CD8-positive, alpha-beta memory T cell (primary cell): Measurements from ENCODE around the gene ILK. TPM values are rescaled to one million over a fixed set of nuclear protein-coding genes. Genes with fewer than 3 reads are reported as not detected.

Experiments
- CTCF ChIA-PET: fragments of 350-600 bp; sonication (Branson Sonifier 250); formaldehyde crosslinking; loops from one replicate; lab custom pipeline; 2021; ENCODE audit warnings: antibody characterized with exemption; lab: Charles Lee
- POLR2A ChIA-PET: fragments of 350-600 bp; sonication (Branson Sonifier 250); formaldehyde crosslinking; loops from one replicate; lab custom pipeline; 2021; ENCODE audit warnings: antibody characterized with exemption; lab: Charles Lee
- DNase-seq, 5 donors: peaks; one replicate each; pipeline versions ENCODE4 v3.0.0 to v3.0.0-alpha.2; 2020 to 2022; ENCODE audit warnings: mixed read lengths in 1 of 5
- H3K27ac ChIP-seq: one replicate; pipeline ENCODE4 v1.7.0; 2013; ENCODE audit warnings: low read depth, mild to moderate bottlenecking, low read length, moderate library complexity
- H3K27me3 ChIP-seq: 2 replicates; pipeline ENCODE4 v1.7.0; 2013; ENCODE audit warnings: low read length, mild to moderate bottlenecking; ENCODE audit not compliant: insufficient read depth, poor library complexity, severe bottlenecking
- H3K36me3 ChIP-seq: 2 replicates; pipeline ENCODE4 v1.7.0; 2013; ENCODE audit warnings: mild to moderate bottlenecking, low read length, moderate library complexity; ENCODE audit not compliant: insufficient read depth
- H3K4me1 ChIP-seq: 2 replicates; pipeline ENCODE4 v1.7.0; 2013; ENCODE audit warnings: mild to moderate bottlenecking, low read length, moderate library complexity; ENCODE audit not compliant: insufficient read depth
- H3K4me3 ChIP-seq: 2 replicates; pipeline ENCODE4 v1.7.0; 2013; ENCODE audit warnings: mild to moderate bottlenecking, low read length
- H3K9me3 ChIP-seq: 2 replicates; pipeline ENCODE4 v1.7.0; 2013; ENCODE audit warnings: mild to moderate bottlenecking, low read length
- H3K27ac Mint-ChIP-seq, 8 donors: one replicate each; pipeline ENCODE4 v1.8.0; 2020 to 2021; ENCODE audit warnings: mixed read lengths in 8 of 8, mild to moderate bottlenecking in 6 of 8, inconsistent platforms in 3 of 8, moderate library complexity in 3 of 8
- H3K27me3 Mint-ChIP-seq, 2 donors: one replicate each; pipeline ENCODE4 v1.8.0; 2020 to 2021; ENCODE audit warnings: mixed read lengths in 2 of 2, mild to moderate bottlenecking in 1 of 2, moderate library complexity in 1 of 2
- H3K36me3 Mint-ChIP-seq, 3 donors: one replicate each; pipeline ENCODE4 v1.8.0; 2020 to 2021; ENCODE audit warnings: mixed read lengths in 3 of 3, inconsistent platforms in 1 of 3, mild to moderate bottlenecking in 1 of 3
- H3K4me1 Mint-ChIP-seq, 3 donors: one replicate each; pipeline ENCODE4 v1.8.0; 2020 to 2021; ENCODE audit warnings: mixed read lengths in 3 of 3, inconsistent platforms in 1 of 3, mild to moderate bottlenecking in 1 of 3
- H3K4me3 Mint-ChIP-seq, 7 donors: one replicate each; pipeline ENCODE4 v1.8.0; 2020 to 2021; ENCODE audit warnings: mixed read lengths in 7 of 7, mild to moderate bottlenecking in 6 of 7, moderate library complexity in 4 of 7, inconsistent platforms in 2 of 7
- H3K9me3 Mint-ChIP-seq, 5 donors: one replicate each; pipeline ENCODE4 v1.8.0; 2020 to 2022; ENCODE audit warnings: mixed read lengths in 5 of 5, mild to moderate bottlenecking in 3 of 5, moderate library complexity in 2 of 5, inconsistent platforms in 1 of 5
- polyA plus RNA-seq: library from polyadenylated mRNA; unstranded; fragments of 300-500 nt; fragmentation: Illumina TruSeq; gene quantifications from one replicate; pipeline ENCODE4 v1.2.3, GENCODE V29; 2021
- total RNA-seq, 2 experiments: library from RNA; stranded (reverse); gene quantifications; one replicate each; pipeline ENCODE4 v1.2.3, GENCODE V29; 2021

The ILK gene
- total and polyA plus RNA-seq, 3 experiments from 2014 or later = 90.1 to 111 (median 92.6) TPM

- Mint-ChIP-seq H3K36me3 (peaks cover 0 to 35% (median 23%) of the 10 kb centered on the region in 3 donors), H3K9me3 (no peaks in the 10 kb centered on the region), H3K27me3 (no peaks in the 10 kb centered on the region), H3K4me3 (no peak overlapping the region), H3K4me1 (peaks cover 37 to 40% (median 37%) of the 10 kb centered on the region in 3 donors), H3K27ac (no peak overlapping the region)
- Histone ChIP-seq H3K9me3 (no peaks in the 10 kb centered on the region), H3K4me1 (peaks cover 41% of the 10 kb centered on the region), H3K36me3 (peaks cover 34% of the 10 kb centered on the region), H3K27ac (no peak overlapping the region), H3K27me3 (no peaks in the 10 kb centered on the region), H3K4me3 (no peak overlapping the region)
- no peak for DNase-seq
- ChIA-PET POLR2A (interaction anchor here (1.0 to 2.4 kb wide), 3 partner anchors 58 to 223 kb away, joined by 4 to 6 read pairs (median 6); partner anchors contain the start of gene SMPD1), CTCF (interaction anchor here (1.1 to 7.8 kb wide), 8 partner anchors 8 to 132 kb away, joined by 3 to 68 read pairs (median 4); partner anchors contain the start of gene MRPL17)
Observed at GRCh38 chr11:6613496-6613895, 9.9 kb downstream of the ILK start.

GRCh38 chr11:6614446-6614845 lies 10.9 kb downstream of the ILK start:
- POLR2A ChIA-PET = no interaction called here
- peaks cover 36% of the 10 kb centered on the region for H3K4me1 ChIP-seq

GRCh38 chr11:6615046-6615445 lies 11.5 kb downstream of the ILK start:
- H3K9me3 Mint-ChIP-seq = no peaks in the 10 kb centered on the region
- H3K9me3 ChIP-seq = no peaks in the 10 kb centered on the region
- H3K4me1 ChIP-seq = peaks cover 41% of the 10 kb centered on the region
- POLR2A ChIA-PET = no interaction called here
- no peaks in the 10 kb centered on the region for H3K27me3 ChIP-seq
- peaks cover 25 to 29% (median 28%) of the 10 kb centered on the region in 3 donors for H3K4me1 Mint-ChIP-seq
- H3K27me3 Mint-ChIP-seq = no peaks in the 10 kb centered on the region
- CTCF ChIA-PET = interaction anchor here (1.1 kb wide), 2 partner anchors 68 kb away, joined by 4 to 5 read pairs; partner anchors contain the start of gene MRPL17
- H3K27ac ChIP-seq = no peak overlapping the region
- H3K36me3 Mint-ChIP-seq = peaks cover 0 to 20% (median 15%) of the 10 kb centered on the region in 3 donors
- peak overlapping the region in 1 of 7 donors; percentile 68 for H3K4me3 Mint-ChIP-seq
- H3K36me3 ChIP-seq = peaks cover 18% of the 10 kb centered on the region
- H3K4me3 ChIP-seq = no peak overlapping the region
- DNase-seq = no peak
- peak overlapping the region in 3 of 8 donors; percentile 10 to 38 (median 20) for H3K27ac Mint-ChIP-seq

More at GRCh38 chr11:6614446-6614845, 10.9 kb downstream of the ILK start:
- H3K4me1 Mint-ChIP-seq = peaks cover 31 to 35% (median 32%) of the 10 kb centered on the region in 3 donors
- CTCF ChIA-PET = interaction anchor here (0.5 to 1.1 kb wide), 2 partner anchors 53 to 69 kb away, joined by 3 to 4 read pairs; partner anchors contain the start of gene MRPL17
- no peaks in the 10 kb centered on the region for H3K27me3 ChIP-seq
- peaks cover 0 to 26% (median 18%) of the 10 kb centered on the region in 3 donors for H3K36me3 Mint-ChIP-seq
- no peak overlapping the region for H3K4me3 Mint-ChIP-seq
- H3K27me3 Mint-ChIP-seq = no peaks in the 10 kb centered on the region
- H3K27ac Mint-ChIP-seq = peak overlapping the region in 1 of 8 donors; percentile 17
- H3K36me3 ChIP-seq = peaks cover 24% of the 10 kb centered on the region
- no peaks in the 10 kb centered on the region for H3K9me3 Mint-ChIP-seq
- H3K27ac ChIP-seq = no peak overlapping the region
- DNase-seq = no peak
- H3K9me3 ChIP-seq = no peaks in the 10 kb centered on the region
- no peak overlapping the region for H3K4me3 ChIP-seq

GRCh38 chr11:6615882-6616585 lies 12.5 kb downstream of the ILK start:
- peak overlapping the region in 5 of 8 donors; percentile 36 to 66 (median 49) for H3K27ac Mint-ChIP-seq
- POLR2A ChIA-PET = no interaction called here

GRCh38 chr11:6616596-6617250 lies 13.1 kb downstream of the ILK start:
- Histone ChIP-seq H3K4me3 (no peak overlapping the region), H3K27me3 (no peaks in the 10 kb centered on the region), H3K36me3 (peaks cover 9% of the 10 kb centered on the region), H3K9me3 (no peaks in the 10 kb centered on the region), H3K27ac (no peak overlapping the region), H3K4me1 (peaks cover 29% of the 10 kb centered on the region)
- H3K27me3 Mint-ChIP-seq = peaks cover 0 to 1% of the 10 kb centered on the region in 2 donors
- POLR2A ChIA-PET = no interaction called here
- CTCF ChIA-PET = interaction anchor here (4.5 kb wide), 1 partner anchor 13 kb away, joined by 42 read pairs; the partner anchor contains the start of genes ILK and RRP8
- peaks cover 0 to 11% (median 3%) of the 10 kb centered on the region in 3 donors for H3K36me3 Mint-ChIP-seq
- peak overlapping the region in 4 of 7 donors; percentile 20 to 74 (median 46) for H3K4me3 Mint-ChIP-seq
- peak overlapping the region in 4 of 8 donors; percentile 31 to 55 (median 48) for H3K27ac Mint-ChIP-seq
- H3K4me1 Mint-ChIP-seq = peaks cover 9 to 13% (median 13%) of the 10 kb centered on the region in 3 donors
- H3K9me3 Mint-ChIP-seq = no peaks in the 10 kb centered on the region
- DNase-seq = no peak

More at GRCh38 chr11:6615882-6616585, 12.5 kb downstream of the ILK start:
- Mint-ChIP-seq H3K36me3 (peaks cover 0 to 11% (median 10%) of the 10 kb centered on the region in 3 donors), H3K27me3 (no peaks in the 10 kb centered on the region), H3K9me3 (no peaks in the 10 kb centered on the region), H3K4me3 (peak overlapping the region in 4 of 7 donors; percentile 1 to 68 (median 54)), H3K4me1 (peaks cover 15 to 19% (median 19%) of the 10 kb centered on the region in 3 donors)
- Histone ChIP-seq H3K27ac (no peak overlapping the region), H3K4me1 (peaks cover 33% of the 10 kb centered on the region), H3K27me3 (no peaks in the 10 kb centered on the region), H3K4me3 (no peak overlapping the region), H3K36me3 (peaks cover 9% of the 10 kb centered on the region), H3K9me3 (no peaks in the 10 kb centered on the region)
- DNase-seq = no peak
- CTCF ChIA-PET = interaction anchor here (1.1 to 4.5 kb wide), 2 partner anchors 13 to 67 kb away, joined by 5 to 42 read pairs; partner anchors contain the start of genes ILK, MRPL17 and RRP8

GRCh38 chr11:6617315-6617781 lies 13.8 kb downstream of the ILK start:
- peaks cover 29% of the 10 kb centered on the region for H3K4me1 ChIP-seq
- no peak for DNase-seq
- H3K4me3 ChIP-seq = peak overlapping the region; percentile 91
- peak overlapping the region; percentile 88 for H3K27ac ChIP-seq
- no peaks in the 10 kb centered on the region for H3K27me3 ChIP-seq
- ChIA-PET CTCF (interaction anchor here (1.0 to 4.5 kb wide), 8 partner anchors 8 to 238 kb away, joined by 3 to 54 read pairs (median 14); partner anchors contain the start of genes ILK, MRPL17 and RRP8), POLR2A (interaction anchor here (0.9 to 3.1 kb wide), 4 partner anchors 13 to 136 kb away, joined by 3 to 35 read pairs (median 10); partner anchors contain the start of genes ARFIP2, ILK, MRPL17 and RRP8)
- Mint-ChIP-seq H3K9me3 (no peaks in the 10 kb centered on the region), H3K27me3 (peaks cover 0 to 1% of the 10 kb centered on the region in 2 donors), H3K4me1 (peaks cover 9 to 13% (median 13%) of the 10 kb centered on the region in 3 donors), H3K4me3 (peak overlapping the region in 1 of 7 donors; percentile 54), H3K27ac (peak overlapping the region in 2 of 8 donors; percentile 28 to 68), H3K36me3 (peaks cover 0 to 11% (median 3%) of the 10 kb centered on the region in 3 donors)
- no peaks in the 10 kb centered on the region for H3K9me3 ChIP-seq
- peaks cover 9% of the 10 kb centered on the region for H3K36me3 ChIP-seq
